Astrocyte of the cerebellum (primary cell): Measurements from ENCODE around the gene RAD9A.
"Not testable (repeated sequence)": the region's sequence is repeated elsewhere in the genome, so short reads cannot be mapped to it uniquely, and the experiment has no call there.

Source experiments
- DNase-seq: peaks from one replicate; pipeline ENCODE4 v3.0.0-alpha.2; 2011; ENCODE audit warnings: low read depth
- H3K4me3 ChIP-seq: 2 replicates; pipeline ENCODE4 v1.5.1; 2011; ENCODE audit warnings: mild to moderate bottlenecking, low read depth, low read length, moderate library complexity
- in situ Hi-C: cut with HindIII; loops from 2 replicates; pipeline ENCODE4 v1.10.0; 2017; ENCODE audit warnings: low sequenced_read_pairs
- TF ChIP-seq, protein P1 (sequence below): IDR thresholded peaks from 2 replicates; pipeline ENCODE4 v1.5.1; 2012; ENCODE audit warnings: low read length, low read depth, moderate library complexity, mild to moderate bottlenecking; ENCODE audit errors: missing control alignments

The RAD9A gene

DNA sequence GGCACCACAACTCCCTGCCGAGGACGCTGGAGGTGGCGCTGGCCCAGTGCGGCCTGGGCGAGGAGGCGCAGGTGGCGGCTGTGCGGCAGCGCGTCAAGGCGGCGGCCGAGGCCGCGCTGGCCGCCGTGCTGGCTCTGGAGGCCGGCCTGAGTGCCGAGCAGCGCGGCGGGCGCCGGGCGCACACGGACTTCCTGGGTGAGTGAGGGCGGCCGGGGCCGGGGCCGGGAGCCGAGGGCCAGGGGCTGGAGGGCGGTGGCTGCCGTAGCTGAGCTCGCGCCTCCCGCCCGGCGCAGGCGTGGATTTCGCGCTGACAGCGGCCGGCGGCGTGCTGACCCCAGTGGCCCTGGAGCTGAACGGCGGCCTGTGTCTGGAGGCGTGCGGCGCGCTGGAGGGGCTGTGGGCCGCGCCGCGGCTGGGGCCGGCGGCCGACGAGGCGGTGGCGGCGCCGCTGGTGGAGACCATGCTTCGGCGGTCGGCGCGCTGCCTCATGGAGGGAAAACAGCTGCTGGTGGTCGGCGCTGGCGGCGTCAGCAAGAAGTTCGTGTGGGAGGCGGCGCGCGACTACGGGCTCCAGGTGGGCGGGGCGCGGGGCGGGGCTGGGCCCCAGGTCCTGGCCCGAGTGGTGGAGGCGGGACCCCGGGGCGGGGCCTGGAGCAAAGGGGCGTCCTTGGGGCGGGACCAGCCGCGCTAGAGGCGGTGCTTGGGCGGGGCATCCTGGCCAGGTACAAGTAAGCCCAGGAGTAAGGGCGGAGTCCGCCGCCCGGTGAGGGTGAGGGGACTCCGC lies 29.1 kb downstream of the RAD9A start:
- TF ChIP-seq, protein P1, sequence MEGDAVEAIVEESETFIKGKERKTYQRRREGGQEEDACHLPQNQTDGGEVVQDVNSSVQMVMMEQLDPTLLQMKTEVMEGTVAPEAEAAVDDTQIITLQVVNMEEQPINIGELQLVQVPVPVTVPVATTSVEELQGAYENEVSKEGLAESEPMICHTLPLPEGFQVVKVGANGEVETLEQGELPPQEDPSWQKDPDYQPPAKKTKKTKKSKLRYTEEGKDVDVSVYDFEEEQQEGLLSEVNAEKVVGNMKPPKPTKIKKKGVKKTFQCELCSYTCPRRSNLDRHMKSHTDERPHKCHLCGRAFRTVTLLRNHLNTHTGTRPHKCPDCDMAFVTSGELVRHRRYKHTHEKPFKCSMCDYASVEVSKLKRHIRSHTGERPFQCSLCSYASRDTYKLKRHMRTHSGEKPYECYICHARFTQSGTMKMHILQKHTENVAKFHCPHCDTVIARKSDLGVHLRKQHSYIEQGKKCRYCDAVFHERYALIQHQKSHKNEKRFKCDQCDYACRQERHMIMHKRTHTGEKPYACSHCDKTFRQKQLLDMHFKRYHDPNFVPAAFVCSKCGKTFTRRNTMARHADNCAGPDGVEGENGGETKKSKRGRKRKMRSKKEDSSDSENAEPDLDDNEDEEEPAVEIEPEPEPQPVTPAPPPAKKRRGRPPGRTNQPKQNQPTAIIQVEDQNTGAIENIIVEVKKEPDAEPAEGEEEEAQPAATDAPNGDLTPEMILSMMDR: no peak
- peak; percentile 66 for DNase-seq
- in situ Hi-C loops: no loop called here
- H3K4me3 ChIP-seq: peak overlapping the region; percentile 24

DNA sequence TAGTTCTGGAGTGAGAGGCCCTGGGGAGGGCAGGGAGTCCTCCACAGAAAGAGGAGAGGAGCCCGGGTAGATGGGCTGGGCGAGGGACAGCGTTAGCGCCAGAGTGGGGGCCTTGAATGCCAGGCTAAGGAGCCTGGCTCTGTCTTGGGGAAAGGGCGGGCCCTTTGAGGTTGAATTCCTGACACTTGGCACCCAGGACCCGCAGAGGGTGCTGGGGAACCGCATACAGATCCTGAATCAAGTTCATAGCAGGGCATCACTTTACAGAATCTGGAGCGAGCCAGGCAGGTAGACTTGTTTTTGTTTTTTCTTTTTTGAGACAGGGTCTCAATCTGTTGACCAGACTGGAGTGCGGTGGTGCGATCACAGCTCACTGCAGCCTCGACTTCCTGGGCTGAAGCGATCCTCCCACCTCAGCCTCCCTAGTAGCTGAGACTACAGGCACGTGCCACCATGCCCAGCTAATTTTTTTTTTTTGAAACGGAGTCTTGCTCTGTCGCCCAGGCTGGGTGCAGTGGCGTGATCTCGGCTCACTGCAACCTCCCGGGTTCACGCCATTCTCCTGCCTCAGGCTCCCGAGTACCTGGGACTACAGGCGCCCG lies 29.7 kb downstream of the RAD9A start:
- TF ChIP-seq, protein P1: no peak
- in situ Hi-C loops: no loop called here
- H3K4me3 ChIP-seq: peak overlapping the region; percentile 24

DNA sequence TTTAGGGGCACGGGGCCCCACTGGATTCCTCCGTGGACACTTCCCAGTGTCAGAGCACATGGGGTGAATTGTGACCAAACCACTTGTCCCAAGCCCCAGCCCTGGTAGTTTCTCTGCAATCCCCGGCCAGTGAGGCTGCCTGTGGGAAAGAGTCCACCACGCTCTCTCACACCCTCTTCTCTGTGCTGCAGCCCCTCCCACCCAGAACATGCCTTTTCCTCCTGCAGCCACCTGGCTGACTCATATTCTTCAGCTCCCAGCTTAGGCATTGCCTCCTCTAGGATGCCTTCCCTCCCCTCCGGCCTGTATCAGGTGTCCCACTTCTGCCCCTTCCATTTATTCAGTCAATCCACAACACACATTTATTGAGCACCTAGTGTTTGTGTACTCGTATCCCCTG lies 31.1 kb downstream of the RAD9A start:
- H3K4me3 ChIP-seq: no peak overlapping the region
- no peak for DNase-seq
- TF ChIP-seq, protein P1: no peak
- in situ Hi-C loops: no loop called here

More for the DNA sequence above, 29.7 kb downstream of the RAD9A start:
- DNase-seq: no peak

DNA sequence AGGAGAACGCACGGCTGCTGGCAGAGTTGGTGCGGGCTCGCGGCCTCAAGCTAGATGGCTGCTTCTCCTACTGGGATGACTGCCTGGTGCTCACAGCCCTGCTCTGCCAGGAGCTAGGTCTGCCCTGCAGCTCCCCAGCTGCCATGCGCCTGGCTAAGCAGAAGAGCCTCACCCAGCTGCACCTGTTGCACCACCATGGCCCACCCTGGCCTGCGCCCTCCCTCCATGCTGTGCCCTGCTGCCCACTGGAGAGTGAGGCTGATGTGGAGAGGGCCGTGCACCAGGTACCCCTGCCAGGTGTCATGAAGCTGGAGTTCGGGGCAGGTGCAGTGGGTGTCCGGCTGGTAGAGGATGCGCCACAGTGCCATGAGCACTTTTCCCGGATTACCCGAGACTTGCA lies 31.7 kb downstream of the RAD9A start:
- in situ Hi-C loops: no loop called here
- TF ChIP-seq, protein P1: no peak
- no peak overlapping the region for H3K4me3 ChIP-seq
- DNase-seq: no peak

DNA sequence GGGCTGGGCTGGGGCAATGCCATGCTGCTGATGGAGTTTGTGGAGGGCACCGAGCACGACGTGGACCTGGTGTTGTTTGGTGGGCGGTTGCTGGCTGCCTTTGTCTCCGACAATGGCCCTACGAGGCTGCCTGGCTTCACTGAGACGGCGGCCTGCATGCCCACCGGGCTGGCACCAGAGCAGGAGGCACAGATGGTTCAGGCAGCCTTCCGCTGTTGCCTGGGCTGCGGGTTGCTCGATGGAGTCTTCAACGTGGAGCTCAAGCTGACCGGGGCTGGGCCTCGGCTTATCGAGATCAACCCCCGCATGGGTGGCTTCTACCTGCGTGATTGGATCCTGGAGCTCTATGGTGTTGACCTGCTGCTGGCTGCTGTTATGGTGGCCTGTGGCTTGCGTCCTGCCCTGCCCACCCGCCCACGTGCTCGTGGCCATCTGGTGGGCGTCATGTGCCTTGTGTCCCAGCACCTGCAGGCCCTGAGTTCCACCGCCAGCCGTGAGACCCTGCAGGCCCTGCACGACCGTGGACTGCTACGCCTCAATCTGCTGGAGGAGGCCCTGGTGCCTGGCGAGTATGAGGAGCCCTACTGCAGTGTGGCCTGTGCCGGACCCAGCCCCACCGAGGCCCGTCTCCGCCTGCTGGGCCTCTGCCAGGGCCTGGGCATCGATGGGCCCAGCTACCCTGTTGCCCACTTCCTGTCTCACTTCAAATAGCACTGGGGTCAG lies 32.3 kb downstream of the RAD9A start:
- no peak overlapping the region for H3K4me3 ChIP-seq
- TF ChIP-seq, protein P1: no peak
- in situ Hi-C loops: no loop called here
- no peak for DNase-seq

DNA sequence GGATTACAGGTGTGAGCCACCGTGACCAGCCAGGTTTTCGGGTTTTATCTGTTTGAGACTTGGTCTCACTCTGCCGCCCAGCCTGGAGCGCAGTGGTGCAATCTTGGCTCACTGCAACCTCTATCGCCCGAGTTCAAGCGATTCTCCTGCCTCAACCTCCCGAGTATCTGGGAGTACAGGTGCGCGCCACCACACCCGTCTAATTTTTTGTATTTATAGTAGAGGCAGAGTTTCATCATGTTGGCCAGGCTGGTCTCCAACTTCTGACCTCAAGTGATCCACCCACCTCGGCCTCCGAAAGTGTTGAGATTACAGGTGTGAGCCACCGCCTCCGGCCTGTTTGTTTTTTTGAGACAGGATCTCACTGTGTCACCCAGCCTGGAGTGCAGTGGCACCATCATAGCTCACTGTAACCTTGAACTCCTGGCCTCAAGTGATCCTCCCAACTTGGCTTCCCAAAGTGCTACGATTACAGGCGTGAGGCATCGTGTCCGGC lies 35.6 kb downstream of the RAD9A start:
- H3K4me3 ChIP-seq: peak overlapping the region; percentile 98
- in situ Hi-C loops, DNase-seq: not testable (repeated sequence)
